Liver (tissue), 9 donors: ENCODE results near the gene AAK1. TPM values are rescaled to one million over a fixed set of nuclear protein-coding genes. Genes with fewer than 3 reads are reported as not detected.

Experiments
- DNase-seq: peaks from one replicate; pipeline ENCODE4 v3.0.0-alpha.2; 2017; ENCODE audit warnings: low spot score
- H3K27ac ChIP-seq, 2 donors: one replicate each; pipeline ENCODE4 v1.7.0; 2013; ENCODE audit warnings: inconsistent platforms in 2 of 2, low read length in 2 of 2, control low read depth in 1 of 2, low read depth in 1 of 2, mild to moderate bottlenecking in 1 of 2
- H3K27me3 ChIP-seq, 4 donors: one replicate each; pipeline versions ENCODE4 v1.6.1 to v1.7.0; 2013; ENCODE audit warnings: low read length in 3 of 4, inconsistent platforms in 1 of 4, mild to moderate bottlenecking in 1 of 4, moderate library complexity in 1 of 4; ENCODE audit not compliant: control insufficient read depth in 4 of 4, insufficient read depth in 4 of 4
- H3K36me3 ChIP-seq, 4 donors: one replicate each; pipeline versions ENCODE4 v1.6.1 to v1.7.0; 2013; ENCODE audit warnings: low read length in 3 of 4, mild to moderate bottlenecking in 3 of 4, low read depth in 1 of 4, moderate library complexity in 1 of 4; ENCODE audit not compliant: control insufficient read depth in 4 of 4, insufficient read depth in 3 of 4
- H3K4me1 ChIP-seq, 4 donors: one replicate each; pipeline versions ENCODE4 v1.6.1 to v1.7.0; 2013; ENCODE audit warnings: low read length in 3 of 4, mild to moderate bottlenecking in 3 of 4, moderate library complexity in 1 of 4; ENCODE audit not compliant: control insufficient read depth in 4 of 4, insufficient read depth in 4 of 4
- H3K4me3 ChIP-seq, 3 donors: one replicate each; pipeline versions ENCODE4 v1.6.1 to v1.7.0; 2013; ENCODE audit warnings: low read length in 3 of 3, control low read depth in 1 of 3, low read depth in 1 of 3, mild to moderate bottlenecking in 1 of 3
- H3K9ac ChIP-seq, 2 donors: one replicate each; pipeline ENCODE4 v1.7.0; 2013; ENCODE audit warnings: low read length in 2 of 2, mild to moderate bottlenecking in 2 of 2, moderate library complexity in 2 of 2, control low read depth in 1 of 2, low read depth in 1 of 2
- H3K9me3 ChIP-seq, 4 donors: one replicate each; pipeline versions ENCODE4 v1.6.1 to v1.7.0; 2013; ENCODE audit warnings: low read length in 3 of 4; ENCODE audit not compliant: control insufficient read depth in 4 of 4
- ATF3 ChIP-seq: IDR thresholded peaks from 2 replicates; pipeline ENCODE4 v1.6.1; 2016; ENCODE audit warnings: antibody characterized with exemption
- EGR1 ChIP-seq, 2 donors: IDR thresholded peaks; 2 replicates each; pipeline ENCODE4 v1.6.1; 2016 to 2018; ENCODE audit warnings: antibody characterized with exemption in 2 of 2, low read depth in 2 of 2
- FOXA1 ChIP-seq: IDR thresholded peaks from 2 replicates; pipeline ENCODE4 v1.6.1; 2016; ENCODE audit warnings: antibody characterized with exemption
- FOXA2 ChIP-seq: IDR thresholded peaks from 2 replicates; pipeline ENCODE4 v1.6.1; 2016; ENCODE audit warnings: antibody characterized with exemption
- GABPA ChIP-seq, 2 donors: IDR thresholded peaks in 1 of 2; conservative IDR thresholded peaks in 1 of 2; 2 replicates each; pipeline ENCODE4 v1.6.1; 2016; ENCODE audit warnings: antibody characterized with exemption in 2 of 2, mild to moderate bottlenecking in 1 of 2, moderate library complexity in 1 of 2
- HNF4A ChIP-seq, 2 donors: conservative IDR thresholded peaks; 2 replicates each; pipeline ENCODE4 v1.6.1; 2016; ENCODE audit warnings: antibody characterized with exemption in 2 of 2, mild to moderate bottlenecking in 2 of 2
- HNF4G ChIP-seq: IDR thresholded peaks from 2 replicates; pipeline ENCODE4 v1.6.1; 2016; ENCODE audit warnings: antibody characterized with exemption
- JUND ChIP-seq, 2 donors: IDR thresholded peaks; 2 replicates each; pipeline ENCODE4 v1.6.1; 2016; ENCODE audit warnings: antibody characterized with exemption in 2 of 2
- NR2F2 ChIP-seq: IDR thresholded peaks from 2 replicates; pipeline ENCODE4 v1.6.1; 2016; ENCODE audit warnings: antibody characterized with exemption
- RAD21 ChIP-seq, 2 donors: IDR thresholded peaks; 2 replicates each; pipeline ENCODE4 v1.6.1; 2016; ENCODE audit warnings: antibody characterized with exemption in 2 of 2, mild to moderate bottlenecking in 2 of 2
- RXRA ChIP-seq, 2 donors: IDR thresholded peaks; 2 replicates each; pipeline ENCODE4 v1.6.1; 2017 to 2018; ENCODE audit warnings: antibody characterized with exemption in 2 of 2, mild to moderate bottlenecking in 1 of 2
- SP1 ChIP-seq: IDR thresholded peaks from 2 replicates; pipeline ENCODE4 v1.6.1; 2018; ENCODE audit warnings: antibody characterized with exemption, mild to moderate bottlenecking
- TAF1 ChIP-seq: conservative IDR thresholded peaks from 2 replicates; pipeline ENCODE4 v1.6.1; 2016; ENCODE audit warnings: antibody characterized with exemption, mild to moderate bottlenecking
- YY1 ChIP-seq: IDR thresholded peaks from 2 replicates; pipeline ENCODE4 v1.6.1; 2016; ENCODE audit warnings: antibody characterized with exemption, mild to moderate bottlenecking
- WGBS: extraction: QIAGEN DNeasy Blood & Tissue Kit; methylation state at CpG from one replicate; pipeline ENCODE4 v1.1.7; 2013; 5-methylcytosine and 5-hydroxymethylcytosine counted together
- polyA plus RNA-seq, 2 donors: library from polyadenylated mRNA; stranded (reverse) in 1 of 2; unstranded in 1 of 2; fragments of 200-250 nt in 1 of 2; fragments of >200 nt in 1 of 2; fragmentation: Nextera tagmentation in 1 of 2; extraction: Ambion mirVana in 1 of 2; gene quantifications; one replicate each; pipeline versions ENCODE4 v1.2.1 to v1.2.3, GENCODE V29; 2013 to 2015
- total RNA-seq, 2 donors: library from RNA; depleted of rRNA; stranded (reverse); fragments of >200 nt; gene quantifications; one replicate each; pipeline ENCODE4 v1.2.3, GENCODE V29; 2014
- TF ChIP-seq, protein P1 (sequence below): IDR thresholded peaks from 2 replicates; pipeline ENCODE4 v1.6.1; 2016; ENCODE audit warnings: antibody characterized with exemption
- TF ChIP-seq, protein P2 (sequence below): fragments of 150-350 bp; IDR thresholded peaks from 2 replicates; pipeline ENCODE4 v1.5.1; 2017; ENCODE audit warnings: improper control_type of control experiment, low read depth, low read length; ENCODE audit not compliant: missing input control
- TF ChIP-seq, protein P3 (sequence below): IDR thresholded peaks from 2 replicates; pipeline ENCODE4 v1.6.1; 2016; ENCODE audit warnings: antibody characterized with exemption, mild to moderate bottlenecking
- TF ChIP-seq, protein P4 (sequence below): IDR thresholded peaks from 2 replicates; pipeline ENCODE4 v1.6.1; 2016; ENCODE audit warnings: antibody characterized with exemption
- donor health status: healthy.
- donor health status: healthy.
- donor health status: healthy.
- donor health status: healthy.
- donor health status: healthy.

AAK1 gene
- total and polyA plus RNA-seq, 4 donors: 3.9 to 14.3 (median 11.3) TPM

DNA sequence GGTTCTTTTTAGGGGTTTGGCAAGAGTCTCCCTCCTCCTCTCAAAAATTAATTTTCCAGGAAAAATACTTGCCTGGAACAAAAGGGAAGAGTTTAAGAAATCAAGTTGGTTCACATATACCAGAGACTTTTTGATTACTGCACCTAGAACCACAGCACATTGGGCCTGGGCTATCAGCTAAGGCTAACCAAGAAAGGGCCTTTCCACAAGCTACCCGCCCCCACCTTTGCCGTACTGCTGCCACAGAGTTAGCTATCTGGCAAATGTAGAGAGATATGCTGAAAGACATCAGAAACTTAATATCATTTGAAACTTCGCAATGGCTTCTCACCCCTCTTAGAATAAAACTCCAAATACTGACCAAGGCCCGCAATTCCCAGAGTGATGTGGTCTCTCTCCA is 76.9 kb downstream of the AAK1 start:
- no peaks in the 10 kb centered on the region for H3K36me3 ChIP-seq
- DNase-seq: no peak
- H3K27me3 ChIP-seq: no peaks in the 10 kb centered on the region
- H3K4me3 ChIP-seq: no peak overlapping the region
- H3K9ac ChIP-seq: no peak overlapping the region
- WGBS: 95% methylated on average over 4 of the region's 4 CpGs
- H3K27ac ChIP-seq: no peak overlapping the region
- no peaks in the 10 kb centered on the region for H3K9me3 ChIP-seq
- TF ChIP-seq SP1 (no peak), NR2F2 (no peak), FOXA2 (no peak), RXRA (IDR thresholded peaks at IDR 0.05) (no peak), GABPA (IDR thresholded peaks at IDR 0.05 in 1 of 2, conservative IDR thresholded peaks at IDR 0.05 in 1 of 2) (no peak), HNF4A (conservative IDR thresholded peaks at IDR 0.05) (no peak), TAF1 (no peak), YY1 (no peak), ATF3 (no peak), JUND (IDR thresholded peaks at IDR 0.05) (no peak), FOXA1 (no peak), HNF4G (no peak), RAD21 (IDR thresholded peaks at IDR 0.05) (no peak), EGR1 (IDR thresholded peaks at IDR 0.05; ENCODE audit: low read depth in 2 of 2) (no peak)
- TF ChIP-seq, protein P1, sequence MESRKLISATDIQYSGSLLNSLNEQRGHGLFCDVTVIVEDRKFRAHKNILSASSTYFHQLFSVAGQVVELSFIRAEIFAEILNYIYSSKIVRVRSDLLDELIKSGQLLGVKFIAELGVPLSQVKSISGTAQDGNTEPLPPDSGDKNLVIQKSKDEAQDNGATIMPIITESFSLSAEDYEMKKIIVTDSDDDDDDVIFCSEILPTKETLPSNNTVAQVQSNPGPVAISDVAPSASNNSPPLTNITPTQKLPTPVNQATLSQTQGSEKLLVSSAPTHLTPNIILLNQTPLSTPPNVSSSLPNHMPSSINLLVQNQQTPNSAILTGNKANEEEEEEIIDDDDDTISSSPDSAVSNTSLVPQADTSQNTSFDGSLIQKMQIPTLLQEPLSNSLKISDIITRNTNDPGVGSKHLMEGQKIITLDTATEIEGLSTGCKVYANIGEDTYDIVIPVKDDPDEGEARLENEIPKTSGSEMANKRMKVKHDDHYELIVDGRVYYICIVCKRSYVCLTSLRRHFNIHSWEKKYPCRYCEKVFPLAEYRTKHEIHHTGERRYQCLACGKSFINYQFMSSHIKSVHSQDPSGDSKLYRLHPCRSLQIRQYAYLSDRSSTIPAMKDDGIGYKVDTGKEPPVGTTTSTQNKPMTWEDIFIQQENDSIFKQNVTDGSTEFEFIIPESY: no peak
- TF ChIP-seq, protein P2, sequence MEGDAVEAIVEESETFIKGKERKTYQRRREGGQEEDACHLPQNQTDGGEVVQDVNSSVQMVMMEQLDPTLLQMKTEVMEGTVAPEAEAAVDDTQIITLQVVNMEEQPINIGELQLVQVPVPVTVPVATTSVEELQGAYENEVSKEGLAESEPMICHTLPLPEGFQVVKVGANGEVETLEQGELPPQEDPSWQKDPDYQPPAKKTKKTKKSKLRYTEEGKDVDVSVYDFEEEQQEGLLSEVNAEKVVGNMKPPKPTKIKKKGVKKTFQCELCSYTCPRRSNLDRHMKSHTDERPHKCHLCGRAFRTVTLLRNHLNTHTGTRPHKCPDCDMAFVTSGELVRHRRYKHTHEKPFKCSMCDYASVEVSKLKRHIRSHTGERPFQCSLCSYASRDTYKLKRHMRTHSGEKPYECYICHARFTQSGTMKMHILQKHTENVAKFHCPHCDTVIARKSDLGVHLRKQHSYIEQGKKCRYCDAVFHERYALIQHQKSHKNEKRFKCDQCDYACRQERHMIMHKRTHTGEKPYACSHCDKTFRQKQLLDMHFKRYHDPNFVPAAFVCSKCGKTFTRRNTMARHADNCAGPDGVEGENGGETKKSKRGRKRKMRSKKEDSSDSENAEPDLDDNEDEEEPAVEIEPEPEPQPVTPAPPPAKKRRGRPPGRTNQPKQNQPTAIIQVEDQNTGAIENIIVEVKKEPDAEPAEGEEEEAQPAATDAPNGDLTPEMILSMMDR: no peak
- TF ChIP-seq, protein P3, sequence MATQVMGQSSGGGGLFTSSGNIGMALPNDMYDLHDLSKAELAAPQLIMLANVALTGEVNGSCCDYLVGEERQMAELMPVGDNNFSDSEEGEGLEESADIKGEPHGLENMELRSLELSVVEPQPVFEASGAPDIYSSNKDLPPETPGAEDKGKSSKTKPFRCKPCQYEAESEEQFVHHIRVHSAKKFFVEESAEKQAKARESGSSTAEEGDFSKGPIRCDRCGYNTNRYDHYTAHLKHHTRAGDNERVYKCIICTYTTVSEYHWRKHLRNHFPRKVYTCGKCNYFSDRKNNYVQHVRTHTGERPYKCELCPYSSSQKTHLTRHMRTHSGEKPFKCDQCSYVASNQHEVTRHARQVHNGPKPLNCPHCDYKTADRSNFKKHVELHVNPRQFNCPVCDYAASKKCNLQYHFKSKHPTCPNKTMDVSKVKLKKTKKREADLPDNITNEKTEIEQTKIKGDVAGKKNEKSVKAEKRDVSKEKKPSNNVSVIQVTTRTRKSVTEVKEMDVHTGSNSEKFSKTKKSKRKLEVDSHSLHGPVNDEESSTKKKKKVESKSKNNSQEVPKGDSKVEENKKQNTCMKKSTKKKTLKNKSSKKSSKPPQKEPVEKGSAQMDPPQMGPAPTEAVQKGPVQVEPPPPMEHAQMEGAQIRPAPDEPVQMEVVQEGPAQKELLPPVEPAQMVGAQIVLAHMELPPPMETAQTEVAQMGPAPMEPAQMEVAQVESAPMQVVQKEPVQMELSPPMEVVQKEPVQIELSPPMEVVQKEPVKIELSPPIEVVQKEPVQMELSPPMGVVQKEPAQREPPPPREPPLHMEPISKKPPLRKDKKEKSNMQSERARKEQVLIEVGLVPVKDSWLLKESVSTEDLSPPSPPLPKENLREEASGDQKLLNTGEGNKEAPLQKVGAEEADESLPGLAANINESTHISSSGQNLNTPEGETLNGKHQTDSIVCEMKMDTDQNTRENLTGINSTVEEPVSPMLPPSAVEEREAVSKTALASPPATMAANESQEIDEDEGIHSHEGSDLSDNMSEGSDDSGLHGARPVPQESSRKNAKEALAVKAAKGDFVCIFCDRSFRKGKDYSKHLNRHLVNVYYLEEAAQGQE: no peak
- TF ChIP-seq, protein P4, sequence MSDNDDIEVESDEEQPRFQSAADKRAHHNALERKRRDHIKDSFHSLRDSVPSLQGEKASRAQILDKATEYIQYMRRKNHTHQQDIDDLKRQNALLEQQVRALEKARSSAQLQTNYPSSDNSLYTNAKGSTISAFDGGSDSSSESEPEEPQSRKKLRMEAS: no peak
- peaks cover 4 to 14% (median 10%) of the 10 kb centered on the region in 4 donors for H3K4me1 ChIP-seq
